Lower lobe of right lung (tissue), 2 donors: ENCODE results near the gene KCNH4. TPM values are rescaled to one million over a fixed set of nuclear protein-coding genes. Genes with fewer than 3 reads are reported as not detected.

Experiments used
- ATAC-seq, 2 donors: fragments of 200-7000 bp; cut with Tn5 transposase; one replicate each; pipeline ENCODE4 v1.9.1; 2020 to 2022; ENCODE audit warnings: mild to moderate bottlenecking in 2 of 2, moderate library complexity in 2 of 2
- DNase-seq: peaks from one replicate; pipeline ENCODE4 v3.0.0-alpha.2; 2020
- H3K27ac ChIP-seq: fragments of 200-600 bp; one replicate; pipeline ENCODE4 v1.8.0; 2022
- H3K27me3 ChIP-seq: fragments of 200-600 bp; one replicate; pipeline ENCODE4 v1.8.0; 2022; ENCODE audit warnings: low read depth
- H3K36me3 ChIP-seq: fragments of 200-600 bp; one replicate; pipeline ENCODE4 v1.8.0; 2022; ENCODE audit warnings: mild to moderate bottlenecking
- H3K4me1 ChIP-seq: fragments of 200-600 bp; one replicate; pipeline ENCODE4 v1.8.0; 2022
- H3K4me3 ChIP-seq: fragments of 200-600 bp; one replicate; pipeline ENCODE4 v1.8.0; 2022; ENCODE audit warnings: mild to moderate bottlenecking
- H3K9me3 ChIP-seq: fragments of 200-600 bp; one replicate; pipeline ENCODE4 v1.8.0; 2022
- intact Hi-C: fragments of 100-400 bp; cut with DNase I; formaldehyde crosslinking; loops from one replicate; pipeline ENCODE4 v1.11.0; 2022
- total RNA-seq: library from RNA; stranded (reverse); fragmentation: NEBNext Ultra II Directional; extraction: Animal tissue kit (Norgen Biotek cat#: 25700); gene quantifications from one replicate; pipeline ENCODE4 v1.2.1, GENCODE V29; 2021
- TF ChIP-seq, protein P1 (sequence below): fragments of 200-600 bp; IDR thresholded peaks from one replicate; pipeline ENCODE4 v1.8.0; 2022; ENCODE audit warnings: antibody characterized with exemption, mild to moderate bottlenecking
- donor health status: DM: no; HTN: yes; CAD: no; lungs with severe emphysema.

Gene KCNH4
- total RNA-seq, 1 donor from 2014 or later = 0.09 TPM

DNA sequence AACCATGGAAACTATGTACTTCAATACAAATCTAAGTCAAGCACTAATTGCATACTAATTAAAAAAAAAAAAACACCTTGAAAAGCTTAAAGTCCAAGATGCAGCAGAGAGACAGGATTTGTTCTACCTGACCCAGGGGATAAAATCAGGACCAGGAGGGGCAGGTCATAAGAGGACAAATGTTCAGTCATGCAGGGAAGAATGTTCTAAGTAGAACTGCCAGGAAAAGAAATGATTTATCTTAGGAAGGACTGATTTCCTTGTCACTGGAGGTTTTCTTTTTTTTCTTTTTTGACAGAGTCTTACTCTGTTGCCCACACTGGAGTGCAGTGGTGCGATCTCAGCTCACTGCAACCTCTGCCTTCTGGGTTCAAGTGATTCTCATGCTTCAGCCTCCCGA, 22.4 kb upstream of the KCNH4 start:
- ATAC-seq = no peak
- no peak for DNase-seq

DNA sequence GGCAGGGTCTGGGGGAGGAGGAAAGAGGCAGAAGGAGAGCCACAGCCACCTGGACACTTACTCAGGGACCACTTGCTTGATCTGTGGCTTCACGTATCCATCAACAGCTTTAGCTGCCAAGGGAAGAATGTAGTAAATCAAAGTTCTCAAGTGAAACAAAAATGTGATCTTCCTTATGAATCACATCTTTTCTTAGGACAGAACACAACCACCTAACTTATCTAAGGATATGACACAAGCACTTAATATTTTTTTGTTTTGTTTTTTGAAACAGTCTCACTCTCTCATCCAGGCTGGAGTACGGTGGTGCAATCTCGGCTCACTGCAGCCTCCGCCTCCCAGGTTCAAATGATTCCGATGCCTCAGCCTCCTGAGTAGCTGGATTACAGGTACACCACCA, 21.8 kb upstream of the KCNH4 start:
- Histone ChIP-seq H3K4me3 (no peak overlapping the region), H3K4me1 (no peaks in the 10 kb centered on the region), H3K27me3 (no peaks in the 10 kb centered on the region), H3K36me3 (peaks cover 80% of the 10 kb centered on the region), H3K9me3 (no peaks in the 10 kb centered on the region), H3K27ac (no peak overlapping the region)
- ATAC-seq (no peak), DNase-seq (no peak)
- intact Hi-C loops = no loop called here
- TF ChIP-seq, protein P1, sequence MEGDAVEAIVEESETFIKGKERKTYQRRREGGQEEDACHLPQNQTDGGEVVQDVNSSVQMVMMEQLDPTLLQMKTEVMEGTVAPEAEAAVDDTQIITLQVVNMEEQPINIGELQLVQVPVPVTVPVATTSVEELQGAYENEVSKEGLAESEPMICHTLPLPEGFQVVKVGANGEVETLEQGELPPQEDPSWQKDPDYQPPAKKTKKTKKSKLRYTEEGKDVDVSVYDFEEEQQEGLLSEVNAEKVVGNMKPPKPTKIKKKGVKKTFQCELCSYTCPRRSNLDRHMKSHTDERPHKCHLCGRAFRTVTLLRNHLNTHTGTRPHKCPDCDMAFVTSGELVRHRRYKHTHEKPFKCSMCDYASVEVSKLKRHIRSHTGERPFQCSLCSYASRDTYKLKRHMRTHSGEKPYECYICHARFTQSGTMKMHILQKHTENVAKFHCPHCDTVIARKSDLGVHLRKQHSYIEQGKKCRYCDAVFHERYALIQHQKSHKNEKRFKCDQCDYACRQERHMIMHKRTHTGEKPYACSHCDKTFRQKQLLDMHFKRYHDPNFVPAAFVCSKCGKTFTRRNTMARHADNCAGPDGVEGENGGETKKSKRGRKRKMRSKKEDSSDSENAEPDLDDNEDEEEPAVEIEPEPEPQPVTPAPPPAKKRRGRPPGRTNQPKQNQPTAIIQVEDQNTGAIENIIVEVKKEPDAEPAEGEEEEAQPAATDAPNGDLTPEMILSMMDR = no peak

More for the DNA sequence above, 22.4 kb upstream of the KCNH4 start:
- H3K36me3 ChIP-seq = peaks cover 82% of the 10 kb centered on the region
- intact Hi-C loops = no loop called here
- TF ChIP-seq, protein P1 = no peak
- H3K4me3 ChIP-seq = no peak overlapping the region
- no peaks in the 10 kb centered on the region for H3K4me1 ChIP-seq
- no peak overlapping the region for H3K27ac ChIP-seq
- H3K9me3 ChIP-seq = no peaks in the 10 kb centered on the region
- no peaks in the 10 kb centered on the region for H3K27me3 ChIP-seq

DNA sequence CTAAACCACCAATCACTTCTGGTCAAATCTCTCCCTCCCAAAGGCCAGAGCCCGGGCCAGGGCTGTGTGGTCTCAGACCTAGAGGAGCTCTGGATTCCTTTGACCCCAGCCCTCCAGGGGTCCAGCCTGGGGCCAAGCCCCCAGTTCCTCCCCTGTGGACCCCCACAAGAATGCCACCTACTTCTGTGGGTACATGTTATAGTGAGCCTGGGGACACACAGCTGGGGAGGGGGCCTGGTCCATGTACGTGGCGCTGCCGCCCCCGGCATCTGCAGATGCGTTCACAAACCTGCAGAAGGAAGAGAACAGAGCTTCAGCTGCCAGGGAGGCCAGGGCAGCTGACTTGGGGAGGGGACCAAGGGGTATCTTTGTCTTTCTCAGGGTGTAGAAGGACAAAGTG, 21.2 kb upstream of the KCNH4 start:
- Histone ChIP-seq H3K9me3 (no peaks in the 10 kb centered on the region), H3K27ac (no peak overlapping the region), H3K4me3 (no peak overlapping the region), H3K4me1 (no peaks in the 10 kb centered on the region), H3K36me3 (peaks cover 75% of the 10 kb centered on the region), H3K27me3 (no peaks in the 10 kb centered on the region)
- ATAC-seq (no peak), DNase-seq (no peak)
- TF ChIP-seq, protein P1 = no peak
- intact Hi-C loops = no loop called here

DNA sequence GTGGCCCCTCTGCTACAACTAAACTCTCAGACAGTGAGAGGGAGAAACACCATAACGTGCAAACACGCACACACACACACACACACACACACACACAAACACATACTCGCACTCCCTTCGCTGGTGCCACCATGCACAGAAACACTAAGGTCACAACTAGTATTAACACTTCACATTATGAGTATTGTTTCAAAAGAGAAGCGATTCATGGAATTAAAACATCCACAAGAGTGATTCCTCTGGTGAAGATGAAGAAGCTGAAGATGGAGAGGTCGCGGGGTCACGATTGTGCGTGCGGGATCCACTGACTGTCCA, 20.5 kb upstream of the KCNH4 start:
- Histone ChIP-seq H3K36me3 (peaks cover 67% of the 10 kb centered on the region), H3K4me3 (no peak overlapping the region), H3K27me3 (no peaks in the 10 kb centered on the region), H3K27ac (no peak overlapping the region), H3K9me3 (no peaks in the 10 kb centered on the region), H3K4me1 (no peaks in the 10 kb centered on the region)
- TF ChIP-seq, protein P1 = no peak
- ATAC-seq = no peak
- intact Hi-C loops = no loop called here
- DNase-seq = no peak

DNA sequence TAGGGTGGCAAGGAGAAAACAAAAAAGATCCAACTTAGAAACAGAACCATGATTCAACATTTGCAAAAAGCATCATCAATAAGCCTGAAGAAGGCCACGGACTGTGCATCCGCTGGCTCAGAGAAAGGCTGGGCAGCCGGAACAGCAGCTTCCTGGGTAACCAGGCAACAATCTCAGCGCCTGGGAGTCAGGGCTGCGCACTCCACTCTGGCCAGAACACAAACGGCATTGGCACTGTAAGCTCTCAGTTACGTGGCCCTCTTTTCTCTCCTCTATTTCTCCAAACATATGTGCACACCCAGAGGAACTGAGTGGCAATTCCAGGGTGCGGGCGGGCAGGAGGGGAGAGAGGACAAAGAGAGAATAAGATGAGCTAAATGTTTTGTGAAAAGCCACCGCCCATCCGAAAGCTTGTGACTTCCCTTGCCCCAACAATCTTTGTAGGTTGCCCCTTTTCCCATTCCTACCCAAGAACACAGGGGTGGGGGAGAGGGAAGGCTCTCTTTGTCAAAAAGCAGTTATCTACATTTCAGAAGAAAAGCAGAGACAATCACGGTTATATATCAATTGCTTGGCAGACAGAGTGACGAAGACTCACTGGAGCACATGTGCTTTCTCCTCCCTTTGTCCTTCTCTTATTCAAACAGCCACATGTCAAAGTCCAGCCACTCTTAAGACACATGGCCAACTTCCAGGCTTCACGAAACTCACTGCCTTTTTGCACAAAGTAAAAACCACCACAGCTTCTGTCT, 19.9 kb upstream of the KCNH4 start:
- H3K27me3 ChIP-seq = no peaks in the 10 kb centered on the region
- intact Hi-C loops = no loop called here
- H3K9me3 ChIP-seq = no peaks in the 10 kb centered on the region
- no peaks in the 10 kb centered on the region for H3K4me1 ChIP-seq
- H3K4me3 ChIP-seq = no peak overlapping the region
- ATAC-seq (peak in 1 of 2 donors; percentile 39), DNase-seq (no peak)
- TF ChIP-seq, protein P1 = no peak
- no peak overlapping the region for H3K27ac ChIP-seq
- H3K36me3 ChIP-seq = peaks cover 62% of the 10 kb centered on the region
